ENCODE results near the gene OCIAD2.
"Not testable (repeated sequence)": the region's sequence is repeated elsewhere in the genome, so short reads cannot be mapped to it uniquely, and the experiment has no call there.

Gene OCIAD2

GRCh38 chr4:48854395-48854683 is 52.2 kb downstream of the OCIAD2 start:
- DNase-seq (ENCODE audit: low read depth in 2 of 2) = no peak

- DNase-seq (ENCODE audit: low read depth in 2 of 2) = no peak
These were observed 52.8 kb downstream of the OCIAD2 start for GRCh38 chr4:48853604-48854394.

- no peak for DNase-seq (ENCODE audit: low read depth in 2 of 2)
These were observed 54.9 kb downstream of the OCIAD2 start for GRCh38 chr4:48851651-48852050.

- DNase-seq (ENCODE audit: low read depth in 2 of 2) = not testable (repeated sequence)
These were observed 57.8 kb downstream of the OCIAD2 start for GRCh38 chr4:48848799-48849198.

- DNase-seq (ENCODE audit: low read depth in 2 of 2) = no peak
These were observed 61.7 kb downstream of the OCIAD2 start for GRCh38 chr4:48844843-48845242.

GRCh38 chr4:48841045-48841827 is 65.3 kb downstream of the OCIAD2 start:
- DNase-seq (ENCODE audit: low read depth in 2 of 2) = no peak

GRCh38 chr4:48836658-48837057 is 69.9 kb downstream of the OCIAD2 start:
- DNase-seq (ENCODE audit: low read depth in 2 of 2) = no peak

All from stimulated activated CD4-positive, alpha-beta T cell treated with anti-CD3 and anti-CD28 coated beads, Interleukin-12 subunit alpha, Interleukin-12 subunit beta, amount 100 ng/mL, for 24 hours (primary cell).